ENCODE data around the gene CYP19A1. TPM values are rescaled to one million over a fixed set of nuclear protein-coding genes. Genes with fewer than 3 reads are reported as not detected.

CYP19A1 gene
- total RNA-seq, 1 experiment from 2014 or later: 0.94 TPM

- Histone ChIP-seq H3K79me2 (ENCODE audit: low read depth) (no peaks in the 10 kb centered on the region), H3K4me3 (no peak overlapping the region), H3K9me3 (ENCODE audit: insufficient read depth, low read depth) (no peaks in the 10 kb centered on the region), H3K27ac (no peak overlapping the region), H3K27me3 (ENCODE audit: insufficient read depth, low read depth) (no peaks in the 10 kb centered on the region; the same call in 1 of the 2 replicates), H2AFZ (no peak overlapping the region), H3K4me1 (replicated peaks; ENCODE audit: insufficient read depth) (no peaks in the 10 kb centered on the region), H3K9me2 (ENCODE audit: insufficient read depth) (no peaks in the 10 kb centered on the region), H3K36me3 (ENCODE audit: low read depth) (no peaks in the 10 kb centered on the region), H3K4me2 (no peak overlapping the region), H3F3A (ENCODE audit: insufficient read depth, low read depth) (no peaks in the 10 kb centered on the region), H4K20me1 (ENCODE audit: insufficient read depth) (no peaks in the 10 kb centered on the region)
- BruUV-seq (replicated peaks): no TSS peak
- TF ChIP-seq CTCF (conservative IDR thresholded peaks at IDR 0.05): no peak
- no peak for TF ChIP-seq EZH2 (IDR thresholded peaks at IDR 0.05; ENCODE audit: low read depth)
- ChIA-PET POLR2A (ENCODE audit: unreplicated experiment) (no interaction called here), CTCF (no interaction called here)
- DNase-seq: no peak
- intact Hi-C loops (cut with micrococcal nuclease; ENCODE audit: unreplicated experiment): no loop called here
Measured at GRCh38 chr15:51255533-51255932, 82.9 kb downstream of the CYP19A1 start.

- CTCF ChIA-PET: no interaction called here
- H2AFZ ChIP-seq: no peak overlapping the region
- TF ChIP-seq EZH2 (IDR thresholded peaks at IDR 0.05; ENCODE audit: low read depth) (no peak), CTCF (conservative IDR thresholded peaks at IDR 0.05) (no peak)
- H3K27ac ChIP-seq: no peak overlapping the region
- BruUV-seq (replicated peaks): no TSS peak
- H4K20me1 ChIP-seq (ENCODE audit: insufficient read depth): no peaks in the 10 kb centered on the region
- no peaks in the 10 kb centered on the region for H3K79me2 ChIP-seq (ENCODE audit: low read depth)
- no peaks in the 10 kb centered on the region for H3K9me2 ChIP-seq (ENCODE audit: insufficient read depth)
- POLR2A ChIA-PET (ENCODE audit: unreplicated experiment): interaction anchor here (0.6 kb wide), 1 partner anchor 87 kb away, joined by 4 read pairs; no protein-coding TSS in a partner anchor
- H3K4me2 ChIP-seq: no peak overlapping the region
- no peak for DNase-seq
- H3K4me1 ChIP-seq (replicated peaks; ENCODE audit: insufficient read depth): no peaks in the 10 kb centered on the region
- H3F3A ChIP-seq (ENCODE audit: insufficient read depth, low read depth): no peaks in the 10 kb centered on the region
- H3K9me3 ChIP-seq (ENCODE audit: insufficient read depth, low read depth): no peaks in the 10 kb centered on the region
- no peak overlapping the region for H3K4me3 ChIP-seq
- intact Hi-C loops (cut with micrococcal nuclease; ENCODE audit: unreplicated experiment): no loop called here
- H3K27me3 ChIP-seq (ENCODE audit: insufficient read depth, low read depth): no peaks in the 10 kb centered on the region
- no peaks in the 10 kb centered on the region for H3K36me3 ChIP-seq (ENCODE audit: low read depth)
Measured at GRCh38 chr15:51253366-51253765, 85.0 kb downstream of the CYP19A1 start.

GRCh38 chr15:51252671-51253070 is 85.7 kb downstream of the CYP19A1 start:
- ChIA-PET CTCF (no interaction called here), POLR2A (ENCODE audit: unreplicated experiment) (no interaction called here)
- H3K27me3 ChIP-seq (ENCODE audit: insufficient read depth, low read depth): no peaks in the 10 kb centered on the region
- H2AFZ ChIP-seq: no peak overlapping the region
- no peaks in the 10 kb centered on the region for H3K36me3 ChIP-seq (ENCODE audit: low read depth)
- H3K4me1 ChIP-seq (replicated peaks; ENCODE audit: insufficient read depth): no peaks in the 10 kb centered on the region
- intact Hi-C loops (cut with micrococcal nuclease; ENCODE audit: unreplicated experiment): no loop called here
- no TSS peak for BruUV-seq (replicated peaks)
- no peak overlapping the region for H3K27ac ChIP-seq
- TF ChIP-seq EZH2 (IDR thresholded peaks at IDR 0.05; ENCODE audit: low read depth) (no peak), CTCF (conservative IDR thresholded peaks at IDR 0.05) (no peak)
- no peak overlapping the region for H3K4me3 ChIP-seq
- no peak overlapping the region for H3K4me2 ChIP-seq
- no peaks in the 10 kb centered on the region for H3F3A ChIP-seq (ENCODE audit: insufficient read depth, low read depth)
- H3K79me2 ChIP-seq (ENCODE audit: low read depth): no peaks in the 10 kb centered on the region
- H4K20me1 ChIP-seq (ENCODE audit: insufficient read depth): no peaks in the 10 kb centered on the region
- no peak for DNase-seq
- no peaks in the 10 kb centered on the region for H3K9me3 ChIP-seq (ENCODE audit: insufficient read depth, low read depth)
- H3K9me2 ChIP-seq (ENCODE audit: insufficient read depth): no peaks in the 10 kb centered on the region

Measured in PC-9 (cell line).